Activated CD4-positive, alpha-beta T cell treated with anti-CD3 and anti-CD28 coated beads, Interleukin-2, amount 10 ng/mL, durations not matched to agents 7 days and 5 days (primary cell): ENCODE measurements around the gene ZC3H12C. TPM values are rescaled to one million over a fixed set of nuclear protein-coding genes. Genes with fewer than 3 reads are reported as not detected.

Experiments
- CTCF ChIA-PET: fragments of 350-600 bp; sonication (Branson Sonifier 250); formaldehyde crosslinking; loops from one replicate; lab custom pipeline; 2021; ENCODE audit warnings: antibody characterized with exemption; lab: Charles Lee
- POLR2A ChIA-PET: fragments of 350-600 bp; sonication (Branson Sonifier 250); formaldehyde crosslinking; loops from one replicate; lab custom pipeline; 2021; ENCODE audit warnings: antibody characterized with exemption; lab: Charles Lee
- DNase-seq: peaks from one replicate; pipeline ENCODE4 v3.0.0-alpha.2; 2020
- H3K27ac Mint-ChIP-seq: one replicate; pipeline ENCODE4 v1.8.0; 2021; ENCODE audit warnings: mild to moderate bottlenecking, moderate library complexity, mixed read lengths
- H3K27me3 Mint-ChIP-seq: one replicate; pipeline ENCODE4 v1.8.0; 2021; ENCODE audit warnings: mixed read lengths
- H3K36me3 Mint-ChIP-seq: one replicate; pipeline ENCODE4 v1.8.0; 2021; ENCODE audit warnings: low read depth, mixed read lengths
- H3K4me1 Mint-ChIP-seq: one replicate; pipeline ENCODE4 v1.8.0; 2021; ENCODE audit warnings: mixed read lengths
- H3K4me3 Mint-ChIP-seq: one replicate; pipeline ENCODE4 v1.8.0; 2021; ENCODE audit warnings: mild to moderate bottlenecking, moderate library complexity, mixed read lengths
- H3K9me3 Mint-ChIP-seq: one replicate; pipeline ENCODE4 v1.8.0; 2021; ENCODE audit warnings: mixed read lengths
- total RNA-seq, 2 experiments: library from RNA; stranded (reverse); gene quantifications; one replicate each; pipeline ENCODE4 v1.2.3, GENCODE V29; 2021

The ZC3H12C gene
- total RNA-seq, 2 experiments from 2014 or later: 0.40 to 0.50 TPM

GRCh38 chr11:110081462-110082376 is 11.5 kb upstream of the ZC3H12C start:
- no peak overlapping the region for H3K27ac Mint-ChIP-seq

GRCh38 chr11:110082899-110083298 is 10.3 kb upstream of the ZC3H12C start:
- peaks cover 23% of the 10 kb centered on the region for H3K27me3 Mint-ChIP-seq
- H3K27ac Mint-ChIP-seq: no peak overlapping the region
- DNase-seq: no peak
- POLR2A ChIA-PET: no interaction called here
- H3K36me3 Mint-ChIP-seq: no peaks in the 10 kb centered on the region
- H3K4me3 Mint-ChIP-seq: no peak overlapping the region
- CTCF ChIA-PET: no interaction called here
- H3K4me1 Mint-ChIP-seq: peaks cover 4% of the 10 kb centered on the region
- no peaks in the 10 kb centered on the region for H3K9me3 Mint-ChIP-seq

More at GRCh38 chr11:110081462-110082376, 11.5 kb upstream of the ZC3H12C start:
- Mint-ChIP-seq H3K4me1 (peaks cover 11% of the 10 kb centered on the region), H3K36me3 (no peaks in the 10 kb centered on the region), H3K9me3 (no peaks in the 10 kb centered on the region), H3K27me3 (peaks cover 18% of the 10 kb centered on the region), H3K4me3 (no peak overlapping the region)
- no peak for DNase-seq
- ChIA-PET POLR2A (no interaction called here), CTCF (no interaction called here)

DNA sequence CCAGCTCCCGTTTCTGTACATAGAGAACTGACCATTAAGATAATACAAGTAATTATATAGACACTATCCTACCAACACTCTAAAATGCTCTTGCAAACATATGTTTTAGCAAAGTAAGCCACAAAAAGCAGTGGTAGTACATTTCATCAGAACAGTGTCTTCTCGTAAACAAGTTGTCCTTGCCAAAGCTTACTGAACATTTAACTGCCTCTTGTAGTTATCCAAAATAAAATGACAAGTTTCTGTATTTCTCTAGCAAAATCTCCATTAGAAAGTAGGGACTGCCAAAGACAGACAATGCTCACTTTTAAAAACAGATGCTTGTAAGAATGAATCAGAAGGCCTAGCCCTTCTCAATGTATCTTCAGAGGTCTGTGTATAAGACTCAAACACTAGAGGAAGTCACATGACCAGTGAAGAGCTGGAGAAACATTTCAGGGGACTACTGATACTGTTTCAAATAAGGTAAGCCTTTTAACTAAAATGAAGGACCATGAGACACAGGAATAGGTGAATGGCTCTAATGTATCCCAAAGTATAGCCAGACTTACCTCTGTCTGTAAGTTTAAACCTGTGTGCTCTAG is 7.8 kb upstream of the ZC3H12C start:
- Mint-ChIP-seq H3K4me3 (no peak overlapping the region), H3K27me3 (peaks cover 23% of the 10 kb centered on the region), H3K36me3 (no peaks in the 10 kb centered on the region), H3K9me3 (no peaks in the 10 kb centered on the region), H3K4me1 (no peaks in the 10 kb centered on the region), H3K27ac (no peak overlapping the region)
- POLR2A ChIA-PET: no interaction called here
- CTCF ChIA-PET: no interaction called here
- no peak for DNase-seq

DNA sequence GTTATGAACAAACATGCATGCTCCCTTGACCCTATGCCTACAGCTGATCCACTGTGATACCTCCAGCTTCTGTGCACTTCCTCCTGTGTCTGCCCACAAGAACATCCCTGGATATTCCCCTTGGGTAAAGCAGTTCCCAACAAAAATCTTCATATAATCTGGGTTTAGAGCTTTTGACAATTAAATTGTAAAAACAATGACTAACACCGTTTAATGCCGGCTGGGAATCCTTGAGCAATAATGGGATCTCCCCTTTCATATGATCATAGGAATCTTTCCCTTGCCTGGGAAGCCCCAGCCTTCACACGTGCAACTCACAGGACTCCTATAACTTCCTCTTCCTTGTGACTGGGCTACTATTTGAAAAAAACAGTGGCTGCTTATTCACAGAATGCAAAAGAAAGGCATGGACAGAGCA is 6.3 kb upstream of the ZC3H12C start:
- Mint-ChIP-seq H3K4me1 (no peaks in the 10 kb centered on the region), H3K9me3 (no peaks in the 10 kb centered on the region), H3K27me3 (peaks cover 32% of the 10 kb centered on the region), H3K36me3 (no peaks in the 10 kb centered on the region), H3K27ac (no peak overlapping the region), H3K4me3 (no peak overlapping the region)
- no peak for DNase-seq
- ChIA-PET CTCF (interaction anchor here (1.2 kb wide), 1 partner anchor 9 kb away, joined by 3 read pairs; no protein-coding TSS in a partner anchor), POLR2A (no interaction called here)

GRCh38 chr11:110087812-110088534 is 5.2 kb upstream of the ZC3H12C start:
- ChIA-PET POLR2A (no interaction called here), CTCF (interaction anchor here (0.7 to 1.2 kb wide), 2 partner anchors 10 to 92 kb away, joined by 3 to 4 read pairs; no protein-coding TSS in a partner anchor)
- Mint-ChIP-seq H3K9me3 (no peaks in the 10 kb centered on the region), H3K4me3 (no peak overlapping the region), H3K4me1 (peaks cover 4% of the 10 kb centered on the region), H3K27ac (no peak overlapping the region), H3K36me3 (no peaks in the 10 kb centered on the region), H3K27me3 (peaks cover 34% of the 10 kb centered on the region)
- DNase-seq: no peak

- no peaks in the 10 kb centered on the region for H3K9me3 Mint-ChIP-seq
- peaks cover 34% of the 10 kb centered on the region for H3K27me3 Mint-ChIP-seq
- no peak for DNase-seq
- H3K4me1 Mint-ChIP-seq: peaks cover 5% of the 10 kb centered on the region
- H3K36me3 Mint-ChIP-seq: no peaks in the 10 kb centered on the region
- H3K4me3 Mint-ChIP-seq: no peak overlapping the region
- POLR2A ChIA-PET: no interaction called here
- CTCF ChIA-PET: interaction anchor here (0.7 kb wide), 1 partner anchor 92 kb away, joined by 4 read pairs; no protein-coding TSS in a partner anchor
- no peak overlapping the region for H3K27ac Mint-ChIP-seq
These were observed 4.5 kb upstream of the ZC3H12C start for GRCh38 chr11:110088535-110089344.

- peaks cover 11% of the 10 kb centered on the region for H3K4me1 Mint-ChIP-seq
- CTCF ChIA-PET: interaction anchor here (0.6 to 4.7 kb wide), 2 partner anchors 12 to 452 kb away, joined by 3 to 21 read pairs; no protein-coding TSS in a partner anchor
- peaks cover 44% of the 10 kb centered on the region for H3K27me3 Mint-ChIP-seq
- no peak for DNase-seq
- H3K36me3 Mint-ChIP-seq: no peaks in the 10 kb centered on the region
- no peaks in the 10 kb centered on the region for H3K9me3 Mint-ChIP-seq
- no peak overlapping the region for H3K4me3 Mint-ChIP-seq
- POLR2A ChIA-PET: no interaction called here
- no peak overlapping the region for H3K27ac Mint-ChIP-seq
These were observed 3.4 kb upstream of the ZC3H12C start for GRCh38 chr11:110089617-110090282.

- H3K4me3 Mint-ChIP-seq: no peak overlapping the region
- DNase-seq: no peak
- CTCF ChIA-PET: interaction anchor here (4.7 kb wide), 1 partner anchor 13 kb away, joined by 21 read pairs; no protein-coding TSS in a partner anchor
- H3K4me1 Mint-ChIP-seq: peaks cover 11% of the 10 kb centered on the region
- no peak overlapping the region for H3K27ac Mint-ChIP-seq
- no peaks in the 10 kb centered on the region for H3K36me3 Mint-ChIP-seq
- no peaks in the 10 kb centered on the region for H3K9me3 Mint-ChIP-seq
- POLR2A ChIA-PET: no interaction called here
- peaks cover 46% of the 10 kb centered on the region for H3K27me3 Mint-ChIP-seq
These were observed 2.6 kb upstream of the ZC3H12C start for GRCh38 chr11:110090466-110091026.

- H3K27ac Mint-ChIP-seq: peak overlapping the region; percentile 63
- H3K4me1 Mint-ChIP-seq: peaks cover 11% of the 10 kb centered on the region
- ChIA-PET POLR2A (no interaction called here), CTCF (interaction anchor here (1.3 to 4.7 kb wide), 2 partner anchors 14 to 28 kb away, joined by 4 to 21 read pairs; no protein-coding TSS in a partner anchor)
- H3K9me3 Mint-ChIP-seq: no peaks in the 10 kb centered on the region
- H3K36me3 Mint-ChIP-seq: no peaks in the 10 kb centered on the region
- peak overlapping the region; percentile 74 for H3K4me3 Mint-ChIP-seq
- no peak for DNase-seq
- peaks cover 47% of the 10 kb centered on the region for H3K27me3 Mint-ChIP-seq
These were observed 1.1 kb upstream of the ZC3H12C start for GRCh38 chr11:110092111-110092514.

DNA sequence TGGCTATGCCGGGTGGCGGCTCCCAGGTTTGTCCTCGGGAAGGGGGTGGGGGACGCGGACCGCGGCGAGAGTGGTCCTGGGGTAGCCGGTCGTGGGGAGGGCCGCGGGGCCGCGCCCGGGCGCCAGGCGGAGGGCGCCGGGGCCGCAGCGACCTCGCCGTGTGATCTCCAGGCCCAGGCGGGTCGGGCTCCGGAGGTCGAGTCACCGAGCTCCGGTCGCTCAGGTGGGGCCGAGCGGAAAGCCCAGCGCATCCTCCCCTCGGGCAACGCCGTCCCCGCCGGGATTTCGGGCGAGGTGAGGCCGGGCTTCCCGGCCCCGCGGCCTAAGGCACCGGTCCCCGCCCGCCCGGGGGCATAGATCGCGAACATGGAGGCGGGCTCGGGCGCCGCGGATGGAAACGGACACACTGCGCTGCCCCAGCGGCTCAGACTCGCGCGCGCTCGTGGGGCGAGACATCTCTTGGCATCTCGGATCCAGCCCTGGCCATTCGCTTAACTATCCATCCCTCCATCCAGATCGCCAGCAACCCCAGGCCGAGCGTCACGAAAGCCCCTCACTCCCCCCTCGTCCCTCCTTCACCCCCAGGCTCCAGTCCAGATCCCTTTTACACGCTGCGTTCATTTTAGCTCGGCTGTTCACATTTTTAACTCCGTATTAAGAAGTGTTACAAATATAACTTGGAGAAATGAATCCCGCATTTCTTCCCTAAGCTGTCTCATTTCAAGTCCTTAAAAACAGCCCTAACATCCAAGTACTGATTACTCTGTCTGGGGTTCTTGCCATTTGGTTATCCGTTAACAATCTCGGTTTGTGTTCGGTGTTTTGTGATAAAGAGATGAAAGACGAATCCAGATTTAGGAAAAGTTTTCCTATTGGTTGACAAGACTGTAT is 460 bp downstream of the ZC3H12C start:
- no peaks in the 10 kb centered on the region for H3K36me3 Mint-ChIP-seq
- no peak for DNase-seq
- H3K27ac Mint-ChIP-seq: no peak overlapping the region
- peaks cover 11% of the 10 kb centered on the region for H3K4me1 Mint-ChIP-seq
- no peaks in the 10 kb centered on the region for H3K9me3 Mint-ChIP-seq
- ChIA-PET POLR2A (no interaction called here), CTCF (interaction anchor here (1.0 to 4.7 kb wide), 2 partner anchors 16 to 36 kb away, joined by 3 to 21 read pairs; no protein-coding TSS in a partner anchor)
- H3K4me3 Mint-ChIP-seq: peak overlapping the region; percentile 65
- peaks cover 49% of the 10 kb centered on the region for H3K27me3 Mint-ChIP-seq
